MCF 10A (cell line): ENCODE results near the gene NAT16. TPM values are rescaled to one million over a fixed set of nuclear protein-coding genes. Genes with fewer than 3 reads are reported as not detected.

Experiments
- BruUV-seq: library from RNA; stranded (reverse); fragments of 400-500 nt; replicated peaks from 2 replicates; lab custom pipeline; 2021; lab: Mats Ljungman, UMichigan
- CTCF ChIA-PET: fragments of 300-600 bp; sonication (Branson Sonifier 250); formaldehyde crosslinking; extraction: SDS; loops from one replicate; lab custom pipeline; 2021; ENCODE audit warnings: antibody characterized with exemption, inconsistent platforms; lab: Yijun Ruan, JAX
- POLR2A ChIA-PET: fragments of 300-600, 350-650 bp; sonication (Branson Sonifier 250); formaldehyde crosslinking; extraction: SDS; loops from one replicate; lab custom pipeline; 2020; ENCODE audit warnings: antibody characterized with exemption, inconsistent platforms; lab: Yijun Ruan, JAX
- DNase-seq: peaks from one replicate; pipeline ENCODE4 v3.0.0-alpha.2; 2018; ENCODE audit not compliant: unreplicated experiment
- H3K27ac Mint-ChIP-seq: one replicate; pipeline ENCODE4 v1.8.0; 2022; ENCODE audit warnings: mild to moderate bottlenecking, low read depth, mixed read lengths; ENCODE audit not compliant: unreplicated experiment
- H3K27me3 Mint-ChIP-seq: one replicate; pipeline ENCODE4 v1.8.0; 2022; ENCODE audit warnings: mixed read lengths; ENCODE audit not compliant: insufficient read depth, unreplicated experiment
- H3K36me3 Mint-ChIP-seq: one replicate; pipeline ENCODE4 v1.8.0; 2022; ENCODE audit warnings: mild to moderate bottlenecking, moderate library complexity, mixed read lengths; ENCODE audit not compliant: insufficient read depth, unreplicated experiment
- H3K4me1 Mint-ChIP-seq: one replicate; pipeline ENCODE4 v1.8.0; 2022; ENCODE audit warnings: mixed read lengths; ENCODE audit not compliant: insufficient read depth, unreplicated experiment
- H3K4me3 Mint-ChIP-seq: one replicate; pipeline ENCODE4 v1.8.0; 2022; ENCODE audit warnings: mild to moderate bottlenecking, moderate library complexity, mixed read lengths; ENCODE audit not compliant: unreplicated experiment
- H3K9me3 Mint-ChIP-seq: one replicate; pipeline ENCODE4 v1.8.0; 2022; ENCODE audit warnings: mixed read lengths; ENCODE audit not compliant: unreplicated experiment
- CTCF ChIP-seq: fragments of 200-600 bp; IDR thresholded peaks from one replicate; pipeline ENCODE4 v1.8.0; 2022; ENCODE audit warnings: antibody characterized with exemption, mild to moderate bottlenecking; ENCODE audit not compliant: unreplicated experiment
- intact Hi-C: fragments of 100-400 bp; cut with micrococcal nuclease; formaldehyde crosslinking; loops from 2 replicates; pipeline ENCODE4 v1.14.1; 2022
- total RNA-seq: library from RNA; stranded (reverse); gene quantifications from 2 replicates; pipeline ENCODE4 v1.2.3, GENCODE V29; 2022

Gene NAT16
- total RNA-seq, 1 experiment from 2014 or later, result not detected

- no peak for DNase-seq
- H3K4me1 Mint-ChIP-seq, result peaks cover 12% of the 10 kb centered on the region
- peaks cover 64% of the 10 kb centered on the region for H3K36me3 Mint-ChIP-seq
- no peak overlapping the region for H3K27ac Mint-ChIP-seq
- intact Hi-C loops, result no loop called here
- no peaks in the 10 kb centered on the region for H3K9me3 Mint-ChIP-seq
- H3K4me3 Mint-ChIP-seq, result no peak overlapping the region
- no peak for TF ChIP-seq CTCF
- ChIA-PET CTCF (no interaction called here), POLR2A (interaction anchor here (1.0 kb wide), 1 partner anchor 86 kb away, joined by 3 read pairs; no protein-coding TSS in a partner anchor)
- BruUV-seq, result no TSS peak
- no peaks in the 10 kb centered on the region for H3K27me3 Mint-ChIP-seq
Observed at GRCh38 chr7:101212014-101212413, 31.9 kb upstream of the NAT16 start.

GRCh38 chr7:101211501-101211900 is 31.4 kb upstream of the NAT16 start:
- Mint-ChIP-seq H3K9me3 (no peaks in the 10 kb centered on the region), H3K4me1 (peaks cover 11% of the 10 kb centered on the region), H3K36me3 (peaks cover 69% of the 10 kb centered on the region), H3K27me3 (no peaks in the 10 kb centered on the region), H3K27ac (no peak overlapping the region), H3K4me3 (no peak overlapping the region)
- no peak for DNase-seq
- intact Hi-C loops, result no loop called here
- ChIA-PET CTCF (interaction anchor here (0.6 to 1.7 kb wide), 2 partner anchors 19 to 105 kb away, joined by 3 to 14 read pairs; no protein-coding TSS in a partner anchor), POLR2A (interaction anchor here (1.0 kb wide), 1 partner anchor 85 kb away, joined by 3 read pairs; no protein-coding TSS in a partner anchor)
- no TSS peak for BruUV-seq
- no peak for TF ChIP-seq CTCF

- ChIA-PET CTCF (interaction anchor here (0.6 to 1.7 kb wide), 2 partner anchors 18 to 58 kb away, joined by 3 to 14 read pairs; no protein-coding TSS in a partner anchor), POLR2A (no interaction called here)
- Mint-ChIP-seq H3K27ac (no peak overlapping the region), H3K4me1 (peaks cover 4% of the 10 kb centered on the region), H3K9me3 (no peaks in the 10 kb centered on the region), H3K36me3 (peaks cover 70% of the 10 kb centered on the region), H3K4me3 (no peak overlapping the region), H3K27me3 (no peaks in the 10 kb centered on the region)
- no peak for DNase-seq
- no TSS peak for BruUV-seq
- TF ChIP-seq CTCF, result no peak
- intact Hi-C loops, result no loop called here
Observed at GRCh38 chr7:101210143-101210542, 30.1 kb upstream of the NAT16 start.

- H3K4me3 Mint-ChIP-seq, result no peak overlapping the region
- TF ChIP-seq CTCF, result no peak
- H3K27me3 Mint-ChIP-seq, result no peaks in the 10 kb centered on the region
- peaks cover 57% of the 10 kb centered on the region for H3K36me3 Mint-ChIP-seq
- H3K9me3 Mint-ChIP-seq, result no peaks in the 10 kb centered on the region
- ChIA-PET CTCF (interaction anchor here (0.6 to 1.1 kb wide), 4 partner anchors 40 to 155 kb away, joined by 3 to 4 read pairs (median 3); no protein-coding TSS in a partner anchor), POLR2A (interaction anchor here (0.6 kb wide), 1 partner anchor 1102 kb away, joined by 3 read pairs; no protein-coding TSS in a partner anchor)
- DNase-seq, result no peak
- no peak overlapping the region for H3K27ac Mint-ChIP-seq
- no peaks in the 10 kb centered on the region for H3K4me1 Mint-ChIP-seq
- intact Hi-C loops, result no loop called here
- no TSS peak for BruUV-seq
Observed at GRCh38 chr7:101208794-101209193, 28.7 kb upstream of the NAT16 start.
